Fibroblast of lung (primary cell): ENCODE measurements around the gene CBLL1. TPM values are rescaled to one million over a fixed set of nuclear protein-coding genes. Genes with fewer than 3 reads are reported as not detected.

ENCODE experiments used
- DNase-seq, 2 donors: peaks; one replicate each; pipeline versions ENCODE4 v3.0.0 to v3.0.0-alpha.2; 2010; ENCODE audit warnings: low read depth in 2 of 2
- H2AFZ ChIP-seq: 2 replicates; pipeline ENCODE4 v1.5.1; 2012; ENCODE audit warnings: low read length, control low read depth, inconsistent platforms
- H3K27ac ChIP-seq: 2 replicates; pipeline ENCODE4 v1.5.1; 2011; ENCODE audit warnings: low read length, control low read depth; ENCODE audit not compliant: insufficient read depth
- H3K27me3 ChIP-seq: 2 replicates; pipeline ENCODE4 v1.5.1; 2011; ENCODE audit warnings: mild to moderate bottlenecking, low read length; ENCODE audit not compliant: control insufficient read depth, insufficient read depth
- H3K36me3 ChIP-seq: 2 replicates; pipeline ENCODE4 v1.5.1; 2011; ENCODE audit warnings: low read length; ENCODE audit not compliant: control insufficient read depth, insufficient read depth
- H3K4me1 ChIP-seq: 2 replicates; pipeline ENCODE4 v1.5.1; 2011; ENCODE audit warnings: low read length; ENCODE audit not compliant: control insufficient read depth, insufficient read depth; ENCODE audit errors: extremely low read depth
- H3K4me2 ChIP-seq: 2 replicates; pipeline ENCODE4 v1.5.1; 2011; ENCODE audit warnings: low read length, control low read depth; ENCODE audit not compliant: insufficient read depth; ENCODE audit errors: extremely low read depth
- H3K4me3 ChIP-seq, 4 experiments: fragments of 200-600 bp in 1 of 4; sonication (generic) in 1 of 4; replicated peaks in 1 of 4; 2 replicates each; pipeline ENCODE4 v1.5.1; 2011 to 2016; ENCODE audit warnings: low read length in 4 of 4, low read depth in 3 of 4, mild to moderate bottlenecking in 3 of 4, control low read depth in 2 of 4, inconsistent platforms in 1 of 4, mixed read lengths in 1 of 4; ENCODE audit not compliant: insufficient read depth in 1 of 4; ENCODE audit errors: control extremely low read depth in 1 of 4
- H3K79me2 ChIP-seq: 2 replicates; pipeline ENCODE4 v1.5.1; 2012; ENCODE audit warnings: mild to moderate bottlenecking, low read length, inconsistent platforms; ENCODE audit not compliant: control insufficient read depth, insufficient read depth
- H3K9ac ChIP-seq: 2 replicates; pipeline ENCODE4 v1.5.1; 2011; ENCODE audit warnings: mild to moderate bottlenecking, low read length, control low read depth; ENCODE audit not compliant: insufficient read depth
- H3K9me3 ChIP-seq: 2 replicates; pipeline ENCODE4 v1.5.1; 2012; ENCODE audit warnings: low read depth, low read length; ENCODE audit not compliant: control insufficient read depth, insufficient read depth
- H4K20me1 ChIP-seq: 2 replicates; pipeline ENCODE4 v1.5.1; 2011; ENCODE audit warnings: low read length; ENCODE audit not compliant: control insufficient read depth, insufficient read depth; ENCODE audit errors: extremely low read depth
- EZH2 ChIP-seq: IDR thresholded peaks from 2 replicates; pipeline ENCODE4 v1.5.1; 2012; ENCODE audit warnings: low read length, control low read depth, mild to moderate bottlenecking; ENCODE audit errors: missing control alignments
- polyA plus RNA-seq, 2 donors: library from polyadenylated mRNA; depleted of rRNA in 1 of 2; stranded (reverse) in 1 of 2; unstranded in 1 of 2; fragments of >200 nt; gene quantifications; 2 replicates each; pipeline ENCODE4 v1.2.1, GENCODE V29; 2011 to 2012; ENCODE audit warnings: missing spikeins in 1 of 2
- total RNA-seq: library from RNA; depleted of rRNA; stranded (reverse); fragments of >200 nt; gene quantifications from 2 replicates; pipeline ENCODE4 v1.2.1, GENCODE V29; 2014
- TF ChIP-seq, protein P1 (sequence below), 2 donors: IDR thresholded peaks in 1 of 2; conservative IDR thresholded peaks in 1 of 2; 1 replicate in 1 of 2; 2 replicates in 1 of 2; pipeline ENCODE4 v1.5.1; 2011 to 2012; ENCODE audit warnings: low read length in 2 of 2, control low read depth in 1 of 2, inconsistent platforms in 1 of 2, low read depth in 1 of 2, mild to moderate bottlenecking in 1 of 2

CBLL1 gene
- total and polyA plus RNA-seq, 2 donors (not counting 1 experiment from before 2014, with no cell fraction given): 17.5 to 20.1 TPM

GRCh38 chr7:107697321-107698049, 46.5 kb upstream of the CBLL1 start:
- Histone ChIP-seq H2AFZ (no peak overlapping the region), H3K4me1 (peaks cover 9% of the 10 kb centered on the region), H3K9ac (no peak overlapping the region), H3K36me3 (no peaks in the 10 kb centered on the region), H3K27ac (no peak overlapping the region), H4K20me1 (no peaks in the 10 kb centered on the region), H3K4me2 (no peak overlapping the region), H3K4me3 (no peak overlapping the region), H3K27me3 (no peaks in the 10 kb centered on the region), H3K9me3 (no peaks in the 10 kb centered on the region), H3K79me2 (no peaks in the 10 kb centered on the region)
- DNase-seq: no peak
- no peak for TF ChIP-seq EZH2
- TF ChIP-seq, protein P1, sequence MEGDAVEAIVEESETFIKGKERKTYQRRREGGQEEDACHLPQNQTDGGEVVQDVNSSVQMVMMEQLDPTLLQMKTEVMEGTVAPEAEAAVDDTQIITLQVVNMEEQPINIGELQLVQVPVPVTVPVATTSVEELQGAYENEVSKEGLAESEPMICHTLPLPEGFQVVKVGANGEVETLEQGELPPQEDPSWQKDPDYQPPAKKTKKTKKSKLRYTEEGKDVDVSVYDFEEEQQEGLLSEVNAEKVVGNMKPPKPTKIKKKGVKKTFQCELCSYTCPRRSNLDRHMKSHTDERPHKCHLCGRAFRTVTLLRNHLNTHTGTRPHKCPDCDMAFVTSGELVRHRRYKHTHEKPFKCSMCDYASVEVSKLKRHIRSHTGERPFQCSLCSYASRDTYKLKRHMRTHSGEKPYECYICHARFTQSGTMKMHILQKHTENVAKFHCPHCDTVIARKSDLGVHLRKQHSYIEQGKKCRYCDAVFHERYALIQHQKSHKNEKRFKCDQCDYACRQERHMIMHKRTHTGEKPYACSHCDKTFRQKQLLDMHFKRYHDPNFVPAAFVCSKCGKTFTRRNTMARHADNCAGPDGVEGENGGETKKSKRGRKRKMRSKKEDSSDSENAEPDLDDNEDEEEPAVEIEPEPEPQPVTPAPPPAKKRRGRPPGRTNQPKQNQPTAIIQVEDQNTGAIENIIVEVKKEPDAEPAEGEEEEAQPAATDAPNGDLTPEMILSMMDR (conservative IDR thresholded peaks at IDR 0.05 in 1 of 2, IDR thresholded peaks at IDR 0.05 in 1 of 2; ENCODE audit: low read depth in 1 of 2, low read length in 2 of 2): no peak

DNA sequence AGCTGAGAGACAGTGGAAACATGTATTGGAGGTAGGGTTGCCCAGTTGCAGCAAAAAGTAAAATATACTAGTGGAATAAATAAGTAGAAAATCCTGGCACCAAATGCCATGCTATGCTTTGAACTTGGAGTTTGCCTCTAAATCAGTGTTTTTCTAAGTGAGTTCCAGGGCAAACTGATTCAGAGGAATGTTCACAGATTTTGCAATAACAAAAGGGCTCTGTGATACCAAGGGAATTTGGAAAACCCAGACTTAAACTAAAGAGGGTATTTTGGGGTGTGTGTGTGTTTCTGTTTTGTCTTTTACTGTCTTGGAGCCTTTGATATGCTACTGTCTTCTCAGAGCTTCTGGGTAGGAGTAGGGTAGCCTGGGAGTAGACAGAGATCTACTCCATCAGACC, 43.4 kb upstream of the CBLL1 start:
- Histone ChIP-seq H3K9ac (no peak overlapping the region), H3K36me3 (no peaks in the 10 kb centered on the region), H4K20me1 (no peaks in the 10 kb centered on the region), H3K4me3 (no peak overlapping the region), H3K27ac (no peak overlapping the region), H3K4me2 (no peak overlapping the region), H3K4me1 (no peaks in the 10 kb centered on the region), H2AFZ (no peak overlapping the region), H3K27me3 (no peaks in the 10 kb centered on the region), H3K79me2 (no peaks in the 10 kb centered on the region), H3K9me3 (no peaks in the 10 kb centered on the region)
- TF ChIP-seq, protein P1 (conservative IDR thresholded peaks at IDR 0.05 in 1 of 2, IDR thresholded peaks at IDR 0.05 in 1 of 2; ENCODE audit: low read depth in 1 of 2, low read length in 2 of 2): no peak
- TF ChIP-seq EZH2: no peak
- DNase-seq: no peak

DNA sequence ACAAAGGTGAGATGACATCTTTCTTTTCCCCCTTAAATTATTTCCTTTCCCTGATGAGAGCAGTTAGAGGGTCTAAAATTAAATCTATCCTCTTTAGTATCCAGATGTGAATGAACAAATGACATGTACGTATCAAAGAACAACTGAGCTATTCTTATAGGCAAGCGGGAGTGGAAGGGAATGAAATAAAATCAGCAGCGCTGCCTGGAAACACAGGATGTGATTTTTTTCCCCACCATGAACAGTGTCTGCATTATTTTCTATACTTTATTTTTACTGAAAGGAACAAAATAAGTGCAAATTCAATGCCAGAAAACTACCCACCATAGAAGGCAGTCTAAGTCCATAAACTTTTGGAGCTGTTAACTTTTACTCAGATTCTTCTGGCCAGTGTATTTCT, 42.8 kb upstream of the CBLL1 start:
- no peak overlapping the region for H3K27ac ChIP-seq
- no peaks in the 10 kb centered on the region for H3K79me2 ChIP-seq
- H3K36me3 ChIP-seq: no peaks in the 10 kb centered on the region

More for the DNA sequence above, 42.8 kb upstream of the CBLL1 start:
- DNase-seq: no peak
- Histone ChIP-seq H3K9ac (no peak overlapping the region), H3K9me3 (no peaks in the 10 kb centered on the region), H3K27me3 (no peaks in the 10 kb centered on the region), H4K20me1 (no peaks in the 10 kb centered on the region), H3K4me3 (no peak overlapping the region), H3K4me1 (no peaks in the 10 kb centered on the region), H2AFZ (no peak overlapping the region), H3K4me2 (no peak overlapping the region)
- TF ChIP-seq EZH2: no peak
- TF ChIP-seq, protein P1 (conservative IDR thresholded peaks at IDR 0.05 in 1 of 2, IDR thresholded peaks at IDR 0.05 in 1 of 2; ENCODE audit: low read depth in 1 of 2, low read length in 2 of 2): no peak
